ENCODE data around the gene ITSN2.
"Not testable (repeated sequence)": the region's sequence is repeated elsewhere in the genome, so short reads cannot be mapped to it uniquely, and the experiment has no call there.

The ITSN2 gene

GRCh38 chr2:24360050-24360962, at the start of gene ITSN2:
Gene ITSN2 (minus strand): TSS chr2:24360536. CDS start chr2:24328082, 32,454 bp downstream.
- DNase-seq (ENCODE audit: low read depth): peak; percentile 82

DNA sequence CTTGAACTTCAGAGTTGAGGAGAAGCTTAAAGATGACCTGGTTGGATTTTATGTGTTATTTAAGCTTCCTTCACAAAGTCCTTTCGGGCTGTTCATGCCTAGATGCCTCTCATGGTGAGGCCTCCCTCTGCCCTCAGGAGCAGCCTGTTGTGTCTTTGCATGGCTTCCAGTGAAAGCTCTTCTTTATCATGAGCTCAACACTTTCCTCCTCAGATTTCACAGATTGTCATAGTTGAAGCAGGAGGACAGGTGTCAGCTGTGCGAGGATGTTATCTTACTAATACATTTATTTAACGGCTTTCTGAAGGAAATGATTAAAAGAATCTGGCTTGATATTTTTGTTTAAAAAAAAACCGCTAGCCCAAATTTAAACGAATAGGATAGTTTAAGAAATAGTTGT, 48.8 kb upstream of the ITSN2 start:
- DNase-seq (ENCODE audit: low read depth): no peak

GRCh38 chr2:24408704-24409103, 48.4 kb upstream of the ITSN2 start:
- not testable (repeated sequence) for DNase-seq (ENCODE audit: low read depth)

GRCh38 chr2:24404491-24404921, 44.2 kb upstream of the ITSN2 start:
- no peak for DNase-seq (ENCODE audit: low read depth)

- DNase-seq (ENCODE audit: low read depth): no peak
These were observed 43.5 kb upstream of the ITSN2 start for GRCh38 chr2:24403832-24404212.

GRCh38 chr2:24403168-24403831, 43.0 kb upstream of the ITSN2 start:
- DNase-seq (ENCODE audit: low read depth): no peak

- DNase-seq (ENCODE audit: low read depth): no peak
These were observed 42.1 kb upstream of the ITSN2 start for GRCh38 chr2:24402242-24403097.

- DNase-seq (ENCODE audit: low read depth): no peak
These were observed 40.0 kb upstream of the ITSN2 start for GRCh38 chr2:24400207-24400907.

GRCh38 chr2:24399434-24400206, 39.3 kb upstream of the ITSN2 start:
- DNase-seq (ENCODE audit: low read depth): no peak

- DNase-seq (ENCODE audit: low read depth): no peak
These were observed 34.7 kb upstream of the ITSN2 start for GRCh38 chr2:24394998-24395397.

DNA sequence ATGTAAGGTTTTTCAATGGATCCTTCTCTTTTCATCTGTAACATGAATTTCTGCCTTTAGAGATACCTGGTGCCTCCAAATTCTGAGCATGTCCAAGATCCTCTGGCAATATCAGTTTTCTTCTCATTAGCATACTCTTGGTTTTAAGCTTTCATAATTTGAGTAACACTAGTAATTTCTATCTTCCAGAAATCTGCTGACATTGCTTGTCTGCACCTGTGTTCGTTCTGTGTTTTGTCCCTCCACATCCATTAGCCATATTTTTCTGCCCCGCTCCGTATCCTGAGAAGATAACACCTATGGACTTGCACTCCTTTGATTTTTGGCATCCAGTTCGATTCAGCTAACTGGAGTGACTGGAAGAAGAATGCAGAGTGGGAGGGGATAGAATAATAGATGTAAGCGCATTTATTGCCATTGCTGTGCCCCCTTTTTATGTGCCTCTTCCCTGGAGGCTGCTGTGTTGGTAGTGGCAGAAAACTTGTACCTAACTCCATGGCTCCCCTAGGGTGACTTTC, 32.3 kb upstream of the ITSN2 start:
- DNase-seq (ENCODE audit: low read depth): no peak

DNA sequence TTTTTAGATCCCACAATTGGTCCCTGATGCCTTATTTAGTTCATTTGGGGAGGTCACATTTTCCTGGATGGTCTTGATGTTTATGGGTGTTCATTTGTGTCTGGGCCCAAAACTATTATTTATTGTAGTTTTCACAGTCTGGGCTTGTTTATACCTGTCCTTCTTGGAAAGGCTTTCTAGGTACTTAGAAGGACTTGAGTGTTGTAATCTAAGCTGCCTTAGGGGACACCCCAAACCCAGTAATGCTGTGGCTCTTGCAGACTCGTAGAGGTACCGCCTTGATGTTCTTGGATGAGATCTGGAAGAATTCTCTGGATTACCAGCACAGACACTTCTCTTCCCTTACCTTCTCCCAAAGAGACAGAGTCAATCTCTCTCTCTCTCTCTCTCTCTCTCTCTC, 25.0 kb upstream of the ITSN2 start:
- DNase-seq (ENCODE audit: low read depth): no peak

DNA sequence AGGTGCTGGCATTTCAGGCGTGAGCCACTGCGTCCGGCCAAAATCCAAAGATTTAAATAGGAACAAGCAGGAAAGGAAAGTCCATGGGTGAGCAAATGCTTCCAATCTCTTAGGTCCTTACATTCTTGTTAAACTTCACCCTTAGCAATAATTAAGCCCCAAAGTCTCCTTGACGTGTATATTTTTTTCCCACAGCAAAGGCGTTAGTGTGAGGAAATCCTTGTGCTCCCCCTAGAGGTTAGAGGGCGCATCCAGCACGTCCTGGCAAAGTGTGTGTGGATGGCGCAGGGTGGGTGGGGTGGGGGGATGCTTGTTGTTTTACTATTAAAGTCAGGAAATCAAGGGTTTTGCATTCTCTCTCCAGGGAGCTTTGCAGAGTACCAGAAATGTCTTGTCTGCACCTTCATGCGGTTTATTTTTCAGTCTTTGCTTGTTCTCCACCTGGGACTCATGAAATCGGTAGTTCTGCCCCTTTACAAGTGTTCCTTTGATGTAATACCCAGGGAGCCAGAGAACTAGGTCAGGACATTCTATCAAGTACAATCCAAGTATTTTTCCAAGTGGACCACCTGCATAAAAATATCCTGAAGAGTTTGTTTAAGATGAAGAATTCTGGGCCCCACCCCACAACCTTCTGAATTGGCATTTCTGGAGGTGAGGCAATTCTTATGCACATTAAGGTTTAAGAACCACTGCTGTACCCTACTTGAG, 22.2 kb upstream of the ITSN2 start:
- DNase-seq (ENCODE audit: low read depth): peak; percentile 36

GRCh38 chr2:24380820-24381219, 20.5 kb upstream of the ITSN2 start:
- DNase-seq (ENCODE audit: low read depth): no peak

- DNase-seq (ENCODE audit: low read depth): no peak
These were observed 15.2 kb upstream of the ITSN2 start for GRCh38 chr2:24375349-24376087.

DNA sequence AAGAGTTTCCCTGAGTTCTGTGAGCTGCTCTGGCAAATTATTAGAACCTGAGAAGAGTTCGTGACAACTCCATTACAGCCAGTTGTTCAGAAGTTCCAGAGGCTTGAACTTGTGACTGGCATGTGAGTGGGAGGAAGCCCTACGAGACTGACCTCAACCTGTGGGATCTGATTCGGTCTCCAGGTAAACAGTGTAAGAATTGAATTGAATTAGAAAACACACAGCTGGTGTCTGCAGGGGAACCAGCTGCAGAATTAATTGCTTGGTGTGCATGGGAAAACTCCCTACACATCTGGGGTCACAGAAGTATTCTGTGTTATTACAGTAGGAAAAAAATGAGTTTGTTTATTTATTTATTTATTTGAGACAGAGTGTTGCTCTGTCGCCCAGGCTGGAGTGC, 14.0 kb upstream of the ITSN2 start:
- DNase-seq (ENCODE audit: low read depth): no peak

DNA sequence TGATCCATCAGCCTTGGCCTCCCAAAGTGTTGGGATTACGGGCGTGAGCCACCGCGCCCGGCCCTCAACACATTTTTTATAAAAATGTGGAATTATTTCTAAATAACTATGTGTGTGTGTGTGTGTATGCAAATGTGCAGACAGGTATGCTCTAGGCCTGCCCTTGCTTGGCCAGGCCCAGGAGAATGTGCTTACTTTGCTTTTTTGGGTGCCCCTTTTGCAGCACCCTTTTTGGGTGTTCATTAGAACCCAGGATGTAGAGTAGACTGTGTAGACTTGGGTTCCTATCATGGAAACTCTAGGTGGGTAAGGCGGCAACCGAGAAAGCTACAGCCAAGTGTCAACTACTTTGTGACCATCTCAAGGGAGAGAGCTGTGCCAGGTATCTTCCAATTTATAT, 11.7 kb upstream of the ITSN2 start:
- DNase-seq (ENCODE audit: low read depth): no peak

- no peak for DNase-seq (ENCODE audit: low read depth)
These were observed 5.5 kb upstream of the ITSN2 start for GRCh38 chr2:24365826-24366225.

DNA sequence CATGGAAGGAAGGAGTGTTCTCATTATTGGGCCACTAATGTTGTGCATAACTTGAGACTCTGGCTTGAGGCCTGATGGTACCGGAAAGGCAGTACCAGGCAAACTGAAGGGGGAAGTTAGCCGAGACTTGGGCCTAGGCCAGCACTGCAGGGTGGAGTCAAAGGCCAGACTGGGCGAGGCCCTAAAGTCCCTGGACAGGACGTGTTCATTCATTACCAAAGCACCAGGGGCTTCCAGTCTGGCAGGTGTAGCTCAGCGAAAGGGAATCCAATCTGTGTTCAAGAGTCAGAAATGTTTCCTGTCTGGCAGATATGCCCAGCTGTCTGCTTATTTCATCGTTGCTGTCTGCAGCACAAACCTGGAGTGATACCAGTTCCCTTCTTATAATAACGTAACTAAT, 4.7 kb upstream of the ITSN2 start:
- no peak for DNase-seq (ENCODE audit: low read depth)

Data from activated T-cell treated with anti-CD3 and anti-CD28 coated beads for 48 hours (primary cell).